Parathyroid adenoma (tissue), 2 donors: ENCODE measurements around the gene PRMT5.
A peak's percentile ranks its signal among the peaks of the same experiment; 100 is the strongest.

Source experiments
- H2AFZ ChIP-seq: fragments of 300-600 bp; sonication (generic); one replicate; pipeline ENCODE4 v1.7.0; 2017; ENCODE audit warnings: antibody characterized with exemption, mild to moderate bottlenecking
- H3K27ac ChIP-seq: fragments of 300-600 bp; sonication (generic); one replicate; pipeline ENCODE4 v1.7.0; 2017
- H3K27me3 ChIP-seq: fragments of 300-600 bp; sonication (generic); one replicate; pipeline ENCODE4 v1.7.0; 2017; ENCODE audit warnings: low read length; ENCODE audit not compliant: control insufficient read depth, insufficient read depth
- H3K36me3 ChIP-seq: fragments of 300-600 bp; sonication (generic); one replicate; pipeline ENCODE4 v1.7.0; 2017; ENCODE audit warnings: low read length; ENCODE audit not compliant: control insufficient read depth, insufficient read depth
- H3K4me1 ChIP-seq: fragments of 300-600 bp; sonication (generic); one replicate; pipeline ENCODE4 v1.7.0; 2017; ENCODE audit warnings: control low read depth
- H3K4me2 ChIP-seq: fragments of 300-600 bp; sonication (generic); one replicate; pipeline ENCODE4 v1.7.0; 2017; ENCODE audit warnings: low read length
- H3K4me3 ChIP-seq: fragments of 300-600 bp; sonication (generic); one replicate; pipeline ENCODE4 v1.7.0; 2017; ENCODE audit warnings: low read depth, low read length
- H3K79me2 ChIP-seq: fragments of 300-600 bp; sonication (generic); one replicate; pipeline ENCODE4 v1.7.0; 2017; ENCODE audit warnings: control low read depth
- H3K9ac ChIP-seq: fragments of 300-600 bp; sonication (generic); one replicate; pipeline ENCODE4 v1.7.0; 2017; ENCODE audit warnings: mild to moderate bottlenecking
- H3K9me3 ChIP-seq: fragments of 300-600 bp; sonication (generic); one replicate; pipeline ENCODE4 v1.7.0; 2017; ENCODE audit warnings: low read length; ENCODE audit not compliant: control insufficient read depth
- TF ChIP-seq, protein P1 (sequence below): fragments of 300-600 bp; sonication (generic); IDR thresholded peaks from one replicate; pipeline ENCODE4 v1.7.0; 2017; ENCODE audit warnings: antibody characterized with exemption, mild to moderate bottlenecking
- donor health status: primary hyperparathyroidism.

The PRMT5 gene

DNA sequence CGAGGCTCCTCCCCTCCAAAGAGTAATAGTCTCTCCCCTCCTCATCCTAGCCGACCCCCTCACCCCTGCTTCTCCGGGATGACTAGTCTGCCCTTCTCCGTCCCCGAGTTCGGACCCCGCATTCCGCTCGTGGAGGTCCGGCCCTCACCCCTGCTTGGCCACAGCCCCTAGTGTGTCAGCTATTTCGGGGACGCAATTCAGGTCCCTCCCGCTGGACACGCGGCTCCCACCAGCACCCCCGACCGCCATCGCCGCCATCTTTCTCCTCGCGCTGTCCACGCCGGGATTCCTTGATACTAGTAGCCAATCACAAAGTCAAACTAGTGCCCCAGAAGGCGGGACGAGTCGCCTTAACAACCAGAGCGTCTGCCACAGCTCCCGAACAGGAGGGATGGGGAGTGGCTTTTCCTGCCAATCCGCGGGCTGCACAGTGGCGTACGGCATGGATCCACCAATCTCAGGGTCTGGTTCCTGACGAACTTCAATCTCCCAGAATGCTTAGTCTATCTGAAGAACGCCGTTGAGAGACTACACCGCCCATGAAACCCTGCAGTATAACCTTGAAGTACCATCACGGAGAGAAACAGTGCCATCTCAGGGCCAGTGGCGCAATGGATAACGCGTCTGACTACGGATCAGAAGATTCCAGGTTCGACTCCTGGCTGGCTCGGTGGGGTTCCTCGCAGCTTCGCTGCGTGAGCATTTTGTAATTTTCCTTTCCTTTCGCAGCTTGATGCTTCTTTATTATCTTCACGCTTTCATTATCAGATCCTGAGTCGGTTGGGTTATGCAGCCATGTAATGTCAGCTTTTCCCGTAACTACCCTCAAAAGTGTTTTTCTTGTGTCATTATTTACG lies at the start of gene PRMT5:
Gene PRMT5, minus strand, starts transcription at position 273 of the 857 bp plus-strand sequence. Its CDS starts 15 bp downstream, at position 258.
- TF ChIP-seq, protein P1, sequence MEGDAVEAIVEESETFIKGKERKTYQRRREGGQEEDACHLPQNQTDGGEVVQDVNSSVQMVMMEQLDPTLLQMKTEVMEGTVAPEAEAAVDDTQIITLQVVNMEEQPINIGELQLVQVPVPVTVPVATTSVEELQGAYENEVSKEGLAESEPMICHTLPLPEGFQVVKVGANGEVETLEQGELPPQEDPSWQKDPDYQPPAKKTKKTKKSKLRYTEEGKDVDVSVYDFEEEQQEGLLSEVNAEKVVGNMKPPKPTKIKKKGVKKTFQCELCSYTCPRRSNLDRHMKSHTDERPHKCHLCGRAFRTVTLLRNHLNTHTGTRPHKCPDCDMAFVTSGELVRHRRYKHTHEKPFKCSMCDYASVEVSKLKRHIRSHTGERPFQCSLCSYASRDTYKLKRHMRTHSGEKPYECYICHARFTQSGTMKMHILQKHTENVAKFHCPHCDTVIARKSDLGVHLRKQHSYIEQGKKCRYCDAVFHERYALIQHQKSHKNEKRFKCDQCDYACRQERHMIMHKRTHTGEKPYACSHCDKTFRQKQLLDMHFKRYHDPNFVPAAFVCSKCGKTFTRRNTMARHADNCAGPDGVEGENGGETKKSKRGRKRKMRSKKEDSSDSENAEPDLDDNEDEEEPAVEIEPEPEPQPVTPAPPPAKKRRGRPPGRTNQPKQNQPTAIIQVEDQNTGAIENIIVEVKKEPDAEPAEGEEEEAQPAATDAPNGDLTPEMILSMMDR: no peak
- H2AFZ ChIP-seq: peak within 1 kb of the TSS; percentile 96
- no peaks in the 10 kb centered on the region for H3K36me3 ChIP-seq
- peak within 1 kb of the TSS; percentile 80 for H3K27ac ChIP-seq
- H3K27me3 ChIP-seq: no peaks in the 10 kb centered on the region
- H3K4me1 ChIP-seq: peaks cover 7% of the 10 kb centered on the region
- peak within 1 kb of the TSS; percentile 83 for H3K4me2 ChIP-seq
- no peaks in the 10 kb centered on the region for H3K9me3 ChIP-seq
- peak within 1 kb of the TSS; percentile 91 for H3K9ac ChIP-seq
- peak within 1 kb of the TSS; percentile 77 for H3K4me3 ChIP-seq
- H3K79me2 ChIP-seq: no peaks in the 10 kb centered on the region

DNA sequence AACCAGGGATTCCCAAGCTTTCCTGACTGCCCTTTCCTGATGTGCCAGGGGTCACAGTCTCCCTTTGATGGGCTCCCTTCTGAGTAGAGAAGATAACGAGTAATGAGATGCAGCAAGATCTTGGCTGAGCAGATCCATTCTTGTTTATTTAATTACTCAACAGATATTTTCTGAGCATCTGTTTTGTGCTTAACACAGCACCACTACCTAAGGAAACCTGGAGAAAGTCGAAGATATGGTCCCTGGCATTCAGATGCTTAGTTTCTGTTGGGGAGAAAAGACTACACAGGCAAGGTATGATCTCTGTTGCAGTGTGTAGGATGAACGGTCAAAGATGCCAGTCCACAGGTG lies 49.3 kb upstream of the PRMT5 start:
- H3K4me2 ChIP-seq: no peak overlapping the region
- H2AFZ ChIP-seq: no peak overlapping the region
- H3K27ac ChIP-seq: no peak overlapping the region
- H3K36me3 ChIP-seq: no peaks in the 10 kb centered on the region
- no peaks in the 10 kb centered on the region for H3K9me3 ChIP-seq
- no peaks in the 10 kb centered on the region for H3K27me3 ChIP-seq
- TF ChIP-seq, protein P1: no peak
- H3K4me1 ChIP-seq: peaks cover 14% of the 10 kb centered on the region
- H3K9ac ChIP-seq: no peak overlapping the region
- H3K4me3 ChIP-seq: no peak overlapping the region
- H3K79me2 ChIP-seq: no peaks in the 10 kb centered on the region

DNA sequence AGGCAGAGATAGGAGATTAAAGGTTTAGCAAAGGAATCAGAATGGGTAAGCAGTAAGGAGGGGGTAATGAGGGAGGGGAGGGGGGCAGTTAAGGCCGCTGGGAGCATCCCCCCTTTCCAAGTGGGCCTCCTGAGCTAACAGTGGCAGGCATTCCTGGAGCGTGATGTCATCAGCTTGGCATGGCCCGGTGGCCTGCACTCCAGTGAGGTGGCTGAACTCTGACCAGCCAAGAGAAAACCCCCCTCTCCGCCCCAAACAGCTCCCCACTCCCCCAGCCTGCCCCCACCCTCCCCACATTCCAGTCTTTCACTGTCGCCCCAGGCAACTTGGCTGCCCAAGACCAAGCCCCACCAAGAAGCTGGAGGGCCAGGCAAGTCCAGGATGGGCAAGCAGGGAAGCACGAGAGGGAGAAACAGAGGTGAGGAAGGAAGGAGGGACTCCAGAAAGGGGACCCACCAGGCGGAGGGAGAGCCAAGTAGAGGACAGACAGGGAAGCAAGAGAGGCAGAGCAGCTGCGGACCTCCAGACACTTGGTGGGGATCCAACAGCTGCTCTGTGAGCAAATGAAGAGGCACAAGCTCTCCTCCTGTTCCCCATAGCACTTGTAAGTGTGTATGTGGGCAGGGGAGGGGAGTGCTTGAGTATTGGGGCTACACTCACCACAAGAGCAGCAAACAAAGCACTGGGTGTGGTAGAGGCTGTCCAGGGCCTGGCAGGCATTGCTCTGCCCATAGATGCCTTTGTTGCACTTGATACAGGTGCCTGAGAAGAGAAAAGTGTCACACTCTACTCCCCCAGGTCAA lies 48.7 kb upstream of the PRMT5 start:
- H3K4me3 ChIP-seq: no peak overlapping the region
- H3K79me2 ChIP-seq: no peaks in the 10 kb centered on the region
- H3K9me3 ChIP-seq: no peaks in the 10 kb centered on the region
- H3K4me1 ChIP-seq: peaks cover 8% of the 10 kb centered on the region
- H3K36me3 ChIP-seq: no peaks in the 10 kb centered on the region
- peak overlapping the region; percentile 65 for H2AFZ ChIP-seq
- H3K27me3 ChIP-seq: no peaks in the 10 kb centered on the region
- H3K27ac ChIP-seq: peak overlapping the region; percentile 52
- H3K9ac ChIP-seq: no peak overlapping the region
- TF ChIP-seq, protein P1: no peak
- H3K4me2 ChIP-seq: no peak overlapping the region

DNA sequence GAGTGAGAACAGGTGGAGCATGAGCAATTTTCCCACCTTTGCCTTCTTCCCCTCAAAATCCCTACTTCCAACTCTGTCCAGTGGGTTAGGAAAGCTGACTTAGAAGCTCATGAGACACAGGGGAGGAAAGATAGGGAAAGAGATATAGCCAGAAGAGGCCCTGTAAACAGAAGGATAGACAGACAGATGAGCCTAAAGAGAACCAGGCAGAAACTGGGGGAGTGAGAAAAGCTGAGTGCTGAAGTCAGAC lies 48.2 kb upstream of the PRMT5 start:
- Histone ChIP-seq H3K4me1 (peaks cover 7% of the 10 kb centered on the region), H2AFZ (peak overlapping the region; percentile 65), H3K27me3 (no peaks in the 10 kb centered on the region), H3K36me3 (no peaks in the 10 kb centered on the region), H3K9ac (no peak overlapping the region), H3K4me3 (no peak overlapping the region), H3K9me3 (no peaks in the 10 kb centered on the region), H3K4me2 (no peak overlapping the region), H3K79me2 (no peaks in the 10 kb centered on the region), H3K27ac (peak overlapping the region; percentile 52)
- TF ChIP-seq, protein P1: no peak
